Ishikawa (cell line): Measurements from ENCODE around the gene RELCH.

Experiments used
- CEBPB ChIP-seq: IDR thresholded peaks from 2 replicates; pipeline ENCODE4 v1.6.1; 2012
- CREB1 ChIP-seq: IDR thresholded peaks from 2 replicates; pipeline ENCODE4 v1.6.1; 2012; ENCODE audit warnings: low read depth
- EGR1 ChIP-seq: IDR thresholded peaks from 2 replicates; pipeline ENCODE4 v1.6.1; 2012
- FOXM1 ChIP-seq: IDR thresholded peaks from 2 replicates; pipeline ENCODE4 v1.6.1; 2012; ENCODE audit warnings: low read depth, borderline replicate concordance
- RAD21 ChIP-seq: IDR thresholded peaks from 2 replicates; pipeline ENCODE4 v1.6.1; 2012; ENCODE audit warnings: low read depth
- TAF1 ChIP-seq: IDR thresholded peaks from 2 replicates; pipeline ENCODE4 v1.6.1; 2012; ENCODE audit warnings: low read depth, mild to moderate bottlenecking
- TCF12 ChIP-seq: IDR thresholded peaks from 2 replicates; pipeline ENCODE4 v1.6.1; 2012; ENCODE audit warnings: low read depth
- ZBTB7A ChIP-seq: IDR thresholded peaks from 2 replicates; pipeline ENCODE4 v1.6.1; 2012; ENCODE audit warnings: low read depth
- TF ChIP-seq, protein P1 (sequence below): IDR thresholded peaks from 2 replicates; pipeline ENCODE4 v1.6.1; 2012

DNA sequence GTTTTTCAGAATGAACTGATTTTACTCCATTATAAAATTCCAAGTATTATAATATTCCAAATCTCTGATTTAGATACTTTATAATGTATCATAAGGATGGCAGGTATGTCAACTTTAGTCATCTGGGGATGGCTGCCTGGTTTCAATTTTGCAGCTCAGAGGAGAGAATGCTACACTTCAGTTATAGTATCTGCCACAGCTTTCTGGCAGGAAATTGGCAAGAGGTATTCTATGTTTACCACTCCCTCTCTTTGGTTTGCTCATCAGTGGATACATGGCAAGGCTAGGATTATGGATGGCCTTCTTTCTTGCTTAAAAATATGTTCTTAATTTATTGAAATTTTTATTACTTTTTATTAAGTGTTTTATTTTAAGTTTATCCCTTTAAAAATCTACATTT is 71.0 kb downstream of the RELCH start:
- TF ChIP-seq EGR1 (no peak), CEBPB (no peak), ZBTB7A (no peak), CREB1 (no peak), RAD21 (no peak), FOXM1 (no peak), TCF12 (no peak), TAF1 (no peak)
- TF ChIP-seq, protein P1, sequence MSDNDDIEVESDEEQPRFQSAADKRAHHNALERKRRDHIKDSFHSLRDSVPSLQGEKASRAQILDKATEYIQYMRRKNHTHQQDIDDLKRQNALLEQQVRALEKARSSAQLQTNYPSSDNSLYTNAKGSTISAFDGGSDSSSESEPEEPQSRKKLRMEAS: no peak
